Cerebellar nuclear complex (tissue), 1 donor: ENCODE data around the gene ARHGDIA.
"Not testable (repeated sequence)": the region's sequence is repeated elsewhere in the genome, so short reads cannot be mapped to it uniquely, and the experiment has no call there.

Source experiments
- DNase-seq, 2 experiments: peaks; one replicate each; lab custom pipeline; 2025; lab: John Stamatoyannopoulos, UW

ARHGDIA gene

GRCh38 chr17:81870981-81871386, at the start of gene ARHGDIA:
TSS of gene ARHGDIA (minus strand) at chr17:81871337. CDS start at chr17:81869930, 1,407 bp downstream.
- no peak for DNase-seq

- no peak for DNase-seq
These were observed 47.9 kb upstream of the ARHGDIA start for GRCh38 chr17:81918832-81919545.

- DNase-seq = not testable (repeated sequence)
These were observed 47.2 kb upstream of the ARHGDIA start for GRCh38 chr17:81918333-81918669.

GRCh38 chr17:81917565-81918332, 46.6 kb upstream of the ARHGDIA start, which contains the start of gene SIRT7:
TSS of gene SIRT7 (minus strand) at chr17:81918176. CDS start at chr17:81918131, 45 bp downstream.
- DNase-seq = peak in 1 of 2 experiments; percentile 68

GRCh38 chr17:81916234-81917001, 45.3 kb upstream of the ARHGDIA start:
- DNase-seq = no peak

GRCh38 chr17:81915331-81915730, 44.2 kb upstream of the ARHGDIA start:
- DNase-seq = no peak

GRCh38 chr17:81914103-81914850, 43.1 kb upstream of the ARHGDIA start:
- DNase-seq = no peak

GRCh38 chr17:81913394-81914102, 42.4 kb upstream of the ARHGDIA start:
- no peak for DNase-seq

GRCh38 chr17:81912441-81913309, 41.5 kb upstream of the ARHGDIA start:
- no peak for DNase-seq

GRCh38 chr17:81911969-81912368, 40.8 kb upstream of the ARHGDIA start:
- DNase-seq = no peak

- DNase-seq = peak; percentile 29 to 45
These were observed 40.3 kb upstream of the ARHGDIA start, which contains the start of gene PCYT2 for GRCh38 chr17:81911277-81911961. TSS of gene PCYT2 (minus strand) at chr17:81911399. CDS start at chr17:81911355, 44 bp downstream.

- DNase-seq = no peak
These were observed 39.7 kb upstream of the ARHGDIA start for GRCh38 chr17:81910840-81911276.

GRCh38 chr17:81909966-81910839, 39.1 kb upstream of the ARHGDIA start:
- no peak for DNase-seq

GRCh38 chr17:81909231-81909630, 38.1 kb upstream of the ARHGDIA start:
- DNase-seq = no peak

- DNase-seq = no peak
These were observed 37.7 kb upstream of the ARHGDIA start for GRCh38 chr17:81908793-81909192.

GRCh38 chr17:81907219-81908145, 36.3 kb upstream of the ARHGDIA start:
- DNase-seq = peak in 1 of 2 experiments; percentile 20
